ENCODE data around the gene AGAP1. TPM values are rescaled to one million over a fixed set of nuclear protein-coding genes. Genes with fewer than 3 reads are reported as not detected.

Gene AGAP1
- total RNA-seq, 4 donors from 2014 or later, result 33.7 to 55.2 (median 37.5) TPM

DNA sequence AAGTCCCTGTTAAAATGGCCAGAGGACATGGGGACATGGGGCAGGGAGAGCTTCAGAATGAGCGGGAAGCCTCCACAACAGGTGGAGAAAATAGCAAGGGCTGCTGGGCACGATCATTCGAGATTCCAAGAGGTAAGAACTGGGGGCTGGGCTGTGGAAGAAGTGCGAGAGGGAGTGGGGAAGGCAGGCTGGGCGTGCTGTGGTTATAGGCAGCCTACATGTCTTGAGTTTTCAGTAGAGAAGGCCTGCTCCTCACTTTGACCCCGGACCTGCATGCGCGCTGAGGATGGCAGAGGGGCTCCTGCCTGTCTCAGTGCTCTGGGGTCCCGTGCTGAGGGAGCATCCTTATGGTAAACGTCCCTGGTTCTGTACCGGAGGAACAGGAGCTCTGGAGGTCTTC is 115.5 kb downstream of the AGAP1 start:
- H3K27ac ChIP-seq, result no peak overlapping the region
- no peaks in the 10 kb centered on the region for H3K27me3 ChIP-seq
- peaks cover 0 to 57% (median 19%) of the 10 kb centered on the region in 3 donors for H3K4me1 ChIP-seq
- H3K36me3 ChIP-seq, result no peaks in the 10 kb centered on the region
- TF ChIP-seq EP300 (IDR thresholded peaks at IDR 0.05) (no peak), POLR2A (IDR thresholded peaks at IDR 0.05) (no peak), POLR2AphosphoS5 (IDR thresholded peaks at IDR 0.05) (no peak)
- TF ChIP-seq, protein P1, sequence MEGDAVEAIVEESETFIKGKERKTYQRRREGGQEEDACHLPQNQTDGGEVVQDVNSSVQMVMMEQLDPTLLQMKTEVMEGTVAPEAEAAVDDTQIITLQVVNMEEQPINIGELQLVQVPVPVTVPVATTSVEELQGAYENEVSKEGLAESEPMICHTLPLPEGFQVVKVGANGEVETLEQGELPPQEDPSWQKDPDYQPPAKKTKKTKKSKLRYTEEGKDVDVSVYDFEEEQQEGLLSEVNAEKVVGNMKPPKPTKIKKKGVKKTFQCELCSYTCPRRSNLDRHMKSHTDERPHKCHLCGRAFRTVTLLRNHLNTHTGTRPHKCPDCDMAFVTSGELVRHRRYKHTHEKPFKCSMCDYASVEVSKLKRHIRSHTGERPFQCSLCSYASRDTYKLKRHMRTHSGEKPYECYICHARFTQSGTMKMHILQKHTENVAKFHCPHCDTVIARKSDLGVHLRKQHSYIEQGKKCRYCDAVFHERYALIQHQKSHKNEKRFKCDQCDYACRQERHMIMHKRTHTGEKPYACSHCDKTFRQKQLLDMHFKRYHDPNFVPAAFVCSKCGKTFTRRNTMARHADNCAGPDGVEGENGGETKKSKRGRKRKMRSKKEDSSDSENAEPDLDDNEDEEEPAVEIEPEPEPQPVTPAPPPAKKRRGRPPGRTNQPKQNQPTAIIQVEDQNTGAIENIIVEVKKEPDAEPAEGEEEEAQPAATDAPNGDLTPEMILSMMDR (IDR thresholded peaks at IDR 0.05), result no peak
- H3K4me3 ChIP-seq, result no peak overlapping the region
- no peak for ATAC-seq
- H3K9me3 ChIP-seq, result no peaks in the 10 kb centered on the region
- WGBS, 2 donors (ENCODE audit: low coverage in 1 of 2), result 86 to 91% methylated on average over 7 of the region's 11 CpGs

DNA sequence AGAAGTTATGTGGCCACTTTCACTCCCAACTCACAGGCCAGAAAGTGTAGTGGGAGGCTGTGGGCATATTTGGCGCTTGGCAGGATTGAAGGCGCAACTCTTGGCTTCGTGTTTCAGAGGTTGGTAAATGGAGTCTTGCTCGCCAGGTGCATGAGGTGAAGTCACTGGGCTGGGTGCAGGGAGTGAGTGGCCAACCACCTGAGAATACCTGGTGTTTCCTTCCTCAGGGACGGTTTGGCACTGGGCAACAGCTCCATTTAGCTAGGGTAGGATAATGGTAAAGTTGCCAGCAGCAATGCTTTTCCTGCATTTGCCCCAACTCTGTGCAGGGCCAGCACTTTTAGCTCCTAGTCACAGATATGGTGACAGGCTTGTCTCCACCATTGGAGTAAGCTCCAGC is 115.9 kb downstream of the AGAP1 start:
- Histone ChIP-seq H3K4me1 (peaks cover 0 to 60% (median 23%) of the 10 kb centered on the region in 3 donors), H3K27ac (no peak overlapping the region), H3K4me3 (no peak overlapping the region), H3K36me3 (no peaks in the 10 kb centered on the region), H3K9me3 (no peaks in the 10 kb centered on the region), H3K27me3 (no peaks in the 10 kb centered on the region)
- TF ChIP-seq POLR2AphosphoS5 (IDR thresholded peaks at IDR 0.05) (no peak), EP300 (IDR thresholded peaks at IDR 0.05) (no peak), POLR2A (IDR thresholded peaks at IDR 0.05) (no peak)
- TF ChIP-seq, protein P1 (IDR thresholded peaks at IDR 0.05), result no peak
- WGBS, 2 donors (ENCODE audit: low coverage in 1 of 2), result 92% methylated on average over 2 of the region's 5 CpGs; no CpG with 5 or more reads in 1 of the 2 donors
- ATAC-seq, result no peak

DNA sequence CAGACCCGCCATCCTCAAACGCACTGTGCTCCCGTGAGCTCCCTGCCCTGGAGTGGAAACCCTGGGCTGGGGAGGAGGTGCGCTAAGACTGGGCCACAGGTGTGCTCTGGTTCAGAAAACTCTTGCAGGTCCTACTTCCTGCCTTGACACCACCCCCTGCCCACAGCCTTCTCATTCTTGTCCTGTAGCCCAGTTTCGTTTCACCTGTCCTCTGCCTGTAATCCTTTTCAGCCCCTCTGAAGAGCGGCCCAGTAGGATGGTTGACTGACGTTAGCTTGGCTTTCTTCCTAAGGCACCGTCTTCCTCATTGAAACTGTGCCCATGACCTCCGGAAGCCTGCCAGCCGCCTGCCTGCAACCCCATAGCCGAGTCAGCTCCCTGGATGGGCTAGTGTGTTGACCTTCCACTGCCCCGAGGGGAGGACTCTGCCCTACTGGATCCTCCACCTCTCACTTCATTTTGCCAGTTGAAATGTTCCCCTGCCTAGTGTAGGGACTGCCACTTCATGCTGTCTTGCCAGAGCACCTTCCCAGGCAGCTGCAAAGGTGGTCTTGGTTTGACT is 116.9 kb downstream of the AGAP1 start:
- WGBS, 2 donors (ENCODE audit: low coverage in 1 of 2), result 87 to 100% methylated on average over 3 to 6 of the region's 12 CpGs

DNA sequence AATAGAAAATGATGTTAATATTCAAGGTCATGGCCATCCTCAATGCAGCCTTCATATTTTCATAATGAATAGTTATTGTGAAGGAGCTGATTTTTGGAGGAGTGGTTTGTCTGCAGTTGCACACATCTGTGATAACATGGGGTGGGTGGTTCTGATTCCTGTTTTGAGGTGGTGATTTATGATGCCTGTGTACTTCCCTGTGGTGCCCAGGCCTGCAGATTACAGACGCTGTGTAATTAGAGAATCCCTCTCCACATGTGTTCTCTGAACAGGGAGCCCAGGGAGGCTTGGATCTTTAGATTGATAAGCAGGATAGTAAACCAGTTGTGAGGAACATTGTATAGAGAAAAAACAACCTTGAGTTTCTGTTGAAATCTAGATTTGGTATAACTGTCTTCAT is 117.5 kb downstream of the AGAP1 start:
- H3K9me3 ChIP-seq, result no peaks in the 10 kb centered on the region
- no peaks in the 10 kb centered on the region for H3K36me3 ChIP-seq
- H3K27me3 ChIP-seq, result no peaks in the 10 kb centered on the region
- peaks cover 0 to 58% (median 20%) of the 10 kb centered on the region in 3 donors for H3K4me1 ChIP-seq
- no peak for TF ChIP-seq POLR2AphosphoS5 (IDR thresholded peaks at IDR 0.05)
- TF ChIP-seq EP300 (IDR thresholded peaks at IDR 0.05), result no peak
- TF ChIP-seq, protein P1 (IDR thresholded peaks at IDR 0.05), result no peak
- TF ChIP-seq POLR2A (IDR thresholded peaks at IDR 0.05), result no peak
- WGBS, 2 donors (ENCODE audit: low coverage in 1 of 2), result 71 to 100% methylated on average over 1 of the region's 1 CpG
- H3K27ac ChIP-seq, result no peak overlapping the region
- no peak for ATAC-seq
- H3K4me3 ChIP-seq, result no peak overlapping the region

More for the DNA sequence above, 116.9 kb downstream of the AGAP1 start:
- no peak for ATAC-seq
- Histone ChIP-seq H3K36me3 (no peaks in the 10 kb centered on the region), H3K4me3 (no peak overlapping the region), H3K4me1 (peaks cover 0 to 58% (median 26%) of the 10 kb centered on the region in 3 donors), H3K27ac (no peak overlapping the region), H3K27me3 (no peaks in the 10 kb centered on the region), H3K9me3 (no peaks in the 10 kb centered on the region)
- no peak for TF ChIP-seq EP300 (IDR thresholded peaks at IDR 0.05)
- TF ChIP-seq POLR2A (IDR thresholded peaks at IDR 0.05), result no peak
- no peak for TF ChIP-seq POLR2AphosphoS5 (IDR thresholded peaks at IDR 0.05)
- TF ChIP-seq, protein P1 (IDR thresholded peaks at IDR 0.05), result no peak

DNA sequence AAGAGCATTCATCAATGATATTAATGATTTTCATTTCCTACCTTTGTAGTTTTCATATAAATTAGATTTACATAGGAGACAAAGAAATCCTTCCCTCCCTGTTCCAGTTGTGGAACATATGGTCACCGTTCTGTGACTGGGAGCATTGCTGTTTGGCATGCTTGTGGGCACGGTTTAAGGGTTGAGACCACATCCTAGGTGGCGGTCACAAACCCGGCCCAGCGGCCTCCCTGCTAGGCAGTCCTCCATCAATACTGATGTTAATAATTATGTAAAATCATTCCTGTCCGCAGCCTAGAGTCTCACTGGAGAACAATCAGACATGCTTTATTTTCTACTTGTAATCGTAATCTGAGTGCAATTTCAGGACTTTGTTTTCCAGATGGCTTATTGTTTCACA is 117.9 kb downstream of the AGAP1 start:
- peaks cover 0 to 59% (median 17%) of the 10 kb centered on the region in 3 donors for H3K4me1 ChIP-seq
- no peaks in the 10 kb centered on the region for H3K27me3 ChIP-seq
- no peak for ATAC-seq
- no peaks in the 10 kb centered on the region for H3K36me3 ChIP-seq
- no peak overlapping the region for H3K27ac ChIP-seq
- 80 to 96% methylated on average over 3 to 7 of the region's 7 CpGs for WGBS, 2 donors (ENCODE audit: low coverage in 1 of 2)
- H3K9me3 ChIP-seq, result no peaks in the 10 kb centered on the region
- no peak overlapping the region for H3K4me3 ChIP-seq
- TF ChIP-seq, protein P1 (IDR thresholded peaks at IDR 0.05), result no peak
- TF ChIP-seq EP300 (IDR thresholded peaks at IDR 0.05) (no peak), POLR2AphosphoS5 (IDR thresholded peaks at IDR 0.05) (no peak), POLR2A (IDR thresholded peaks at IDR 0.05) (no peak)
